OCI-LY3 (cell line): ENCODE data around the gene GALNT18.

ENCODE experiments used
- CTCF ChIP-seq: fragments of 200-600, 300-600 bp; sonication (generic); IDR thresholded peaks from 2 replicates; pipeline ENCODE4 v1.5.1; 2014; ENCODE audit warnings: antibody characterized with exemption, low read length, low read depth
- EZH2phosphoT487 ChIP-seq: fragments of 200-600 bp; shearing (Covaris generic); IDR thresholded peaks from 2 replicates; pipeline ENCODE4 v1.6.1; 2018; ENCODE audit warnings: antibody characterized with exemption, mixed run types, low read depth

GRCh38 chr11:11563200-11563975 is 58.4 kb downstream of the GALNT18 start:
- TF ChIP-seq CTCF (no peak), EZH2phosphoT487 (no peak)
